Mesendoderm (in vitro differentiated cells): ENCODE results near the gene CYP26A1.
A peak's percentile ranks its signal among the peaks of the same experiment; 100 is the strongest.

Experiments used
- DNase-seq: peaks from one replicate; pipeline ENCODE4 v3.0.0; 2013
- H2AK5ac ChIP-seq: 2 replicates; pipeline ENCODE4 v1.6.1; 2013; ENCODE audit warnings: low read length, inconsistent platforms
- H2BK120ac ChIP-seq: 2 replicates; pipeline ENCODE4 v1.6.1; 2013; ENCODE audit warnings: low read depth, mild to moderate bottlenecking, low read length, moderate library complexity, mixed read lengths
- H2BK15ac ChIP-seq: replicated peaks from 2 replicates; pipeline ENCODE4 v1.6.1; 2013; ENCODE audit warnings: low read depth, mild to moderate bottlenecking, moderate library complexity
- H2BK5ac ChIP-seq: 2 replicates; pipeline ENCODE4 v1.6.1; 2013; ENCODE audit warnings: low read length, inconsistent platforms
- H3K18ac ChIP-seq: 2 replicates; pipeline ENCODE4 v1.6.1; 2013; ENCODE audit warnings: mild to moderate bottlenecking, low read length, mixed read lengths
- H3K23ac ChIP-seq: one replicate; pipeline ENCODE4 v1.6.1; 2013; ENCODE audit warnings: low read length
- H3K27ac ChIP-seq: 2 replicates; pipeline ENCODE4 v1.5.1; 2013; ENCODE audit warnings: low read depth, mild to moderate bottlenecking, inconsistent platforms, low read length, moderate library complexity
- H3K27me3 ChIP-seq: 2 replicates; pipeline ENCODE4 v1.6.1; 2013; ENCODE audit warnings: low read length, control low read depth, mild to moderate bottlenecking, inconsistent platforms; ENCODE audit not compliant: insufficient read depth, poor library complexity
- H3K36me3 ChIP-seq: 2 replicates; pipeline ENCODE4 v1.6.1; 2013; ENCODE audit warnings: low read length, inconsistent platforms; ENCODE audit not compliant: control insufficient read depth, insufficient read depth
- H3K4ac ChIP-seq: one replicate; pipeline ENCODE4 v1.6.1; 2013; ENCODE audit warnings: low read depth, mild to moderate bottlenecking, low read length, moderate library complexity
- H3K4me1 ChIP-seq: 2 replicates; pipeline ENCODE4 v1.6.1; 2013; ENCODE audit warnings: low read depth, low read length, inconsistent platforms; ENCODE audit not compliant: control insufficient read depth
- H3K4me2 ChIP-seq: 2 replicates; pipeline ENCODE4 v1.6.1; 2013; ENCODE audit warnings: low read length
- H3K4me3 ChIP-seq: 2 replicates; pipeline ENCODE4 v1.5.1; 2013; ENCODE audit warnings: mild to moderate bottlenecking, low read length
- H3K56ac ChIP-seq: one replicate; pipeline ENCODE4 v1.6.1; 2013; ENCODE audit warnings: low read length
- H3K79me1 ChIP-seq: 2 replicates; pipeline ENCODE4 v1.6.1; 2013; ENCODE audit warnings: low read length, inconsistent platforms
- H3K79me2 ChIP-seq: 2 replicates; pipeline ENCODE4 v1.6.1; 2013; ENCODE audit warnings: mild to moderate bottlenecking, low read length; ENCODE audit not compliant: control insufficient read depth, insufficient read depth
- H3K9ac ChIP-seq: 2 replicates; pipeline ENCODE4 v1.6.1; 2013; ENCODE audit warnings: low read length, inconsistent platforms
- H4K5ac ChIP-seq: one replicate; pipeline ENCODE4 v1.6.1; 2013; ENCODE audit warnings: low read length
- H4K8ac ChIP-seq: one replicate; pipeline ENCODE4 v1.6.1; 2013; ENCODE audit warnings: low read depth, mild to moderate bottlenecking, control low read depth, low read length, moderate library complexity
- WGBS: extraction: QIAGEN DNeasy Blood & Tissue Kit; methylation state at CpG from one replicate; pipeline ENCODE4 v1.1.7; 2013; ENCODE audit warnings: low lambda C conversion rate, missing lambda C conversion rate; ENCODE audit not compliant: insufficient coverage; ENCODE audit errors: extremely low coverage; 5-methylcytosine and 5-hydroxymethylcytosine counted together

Gene CYP26A1

DNA sequence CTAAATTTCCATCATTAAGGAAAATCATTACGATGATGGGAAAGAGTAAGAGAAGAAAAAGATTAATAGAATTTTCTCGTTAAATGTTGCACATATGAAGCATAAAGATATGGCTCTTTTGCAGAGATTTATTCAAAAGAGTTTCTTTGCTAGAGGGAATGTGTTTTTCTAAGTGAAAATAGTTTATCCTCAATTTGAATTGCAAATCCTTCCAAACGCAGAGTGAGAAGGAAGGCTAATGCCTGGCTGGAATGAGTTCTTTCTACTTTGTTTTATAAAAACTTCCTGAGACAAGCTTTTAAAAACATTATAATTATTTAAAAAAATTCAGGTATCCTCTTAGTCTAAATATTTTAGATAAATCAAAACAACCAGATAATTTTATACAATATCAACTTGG, 14.2 kb downstream of the CYP26A1 start:
- no peak for DNase-seq
- H4K5ac ChIP-seq = no peak overlapping the region
- H3K9ac ChIP-seq = no peak overlapping the region
- H3K27ac ChIP-seq = no peak overlapping the region
- H3K4me2 ChIP-seq = no peak overlapping the region
- no peak overlapping the region for H3K18ac ChIP-seq
- H4K8ac ChIP-seq = no peak overlapping the region
- WGBS = no CpG with 5 or more reads among the region's 3 CpGs
- no peak overlapping the region for H3K56ac ChIP-seq
- no peaks in the 10 kb centered on the region for H3K27me3 ChIP-seq
- H3K36me3 ChIP-seq = no peaks in the 10 kb centered on the region
- H3K79me1 ChIP-seq = no peaks in the 10 kb centered on the region
- H3K4ac ChIP-seq = no peak overlapping the region
- H2BK15ac ChIP-seq = no peak overlapping the region
- no peaks in the 10 kb centered on the region for H3K79me2 ChIP-seq
- no peak overlapping the region for H3K23ac ChIP-seq
- H2BK120ac ChIP-seq = no peak overlapping the region
- H3K4me1 ChIP-seq = peaks cover 4% of the 10 kb centered on the region
- H2BK5ac ChIP-seq = no peak overlapping the region
- no peak overlapping the region for H3K4me3 ChIP-seq
- no peak overlapping the region for H2AK5ac ChIP-seq

DNA sequence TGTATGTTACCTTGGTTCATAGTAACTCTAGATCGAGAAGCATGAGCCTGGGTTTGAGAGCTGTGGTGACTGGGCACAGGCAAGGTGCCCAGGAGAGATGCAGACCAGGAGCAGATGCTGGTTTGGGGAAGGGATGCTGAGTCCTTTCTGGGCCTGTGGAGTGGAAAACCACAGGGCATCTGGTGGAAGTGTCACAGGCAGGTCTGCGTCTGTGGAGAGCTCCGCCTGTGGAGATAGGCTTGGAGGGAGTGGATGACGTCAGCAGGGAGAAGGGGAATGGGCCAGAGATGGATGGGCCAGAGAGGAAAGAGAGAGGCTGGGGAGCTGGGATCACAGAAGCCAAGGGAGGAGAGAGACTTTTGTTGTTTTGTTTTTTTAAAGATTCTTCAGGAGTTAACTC, 14.8 kb downstream of the CYP26A1 start:
- Histone ChIP-seq H3K36me3 (no peaks in the 10 kb centered on the region), H2BK5ac (peak overlapping the region; percentile 78), H3K18ac (peak overlapping the region; percentile 8), H3K4me1 (peaks cover 4% of the 10 kb centered on the region), H3K4ac (no peak overlapping the region), H3K4me2 (no peak overlapping the region), H4K5ac (no peak overlapping the region), H3K23ac (no peak overlapping the region), H3K27me3 (no peaks in the 10 kb centered on the region), H2BK120ac (no peak overlapping the region), H3K79me2 (no peaks in the 10 kb centered on the region), H3K4me3 (no peak overlapping the region), H2BK15ac (no peak overlapping the region), H3K56ac (peak overlapping the region; percentile 59), H3K27ac (no peak overlapping the region), H2AK5ac (peak overlapping the region; percentile 84), H3K9ac (peak overlapping the region; percentile 16), H4K8ac (no peak overlapping the region), H3K79me1 (no peaks in the 10 kb centered on the region)
- WGBS = no CpG with 5 or more reads among the region's 4 CpGs
- no peak for DNase-seq

DNA sequence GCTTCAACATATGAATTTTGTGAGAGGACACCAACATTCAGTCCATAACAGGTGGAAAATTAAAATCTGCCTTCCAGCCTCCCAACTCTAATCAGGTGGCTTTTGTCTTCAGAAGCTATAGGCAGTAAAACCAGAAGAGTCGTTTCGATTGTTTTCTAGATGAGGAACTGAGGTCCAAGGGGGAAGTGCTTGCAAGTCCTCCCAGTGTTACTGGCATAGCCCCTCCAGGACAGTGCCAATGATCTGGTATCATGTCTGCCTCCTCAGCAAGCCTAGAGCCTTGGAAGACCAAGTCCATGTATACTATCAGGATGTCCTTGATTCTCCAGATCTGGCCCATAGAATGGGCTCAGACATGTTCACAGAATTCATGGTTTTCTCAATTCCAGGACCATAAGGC, 16.9 kb downstream of the CYP26A1 start:
- no peaks in the 10 kb centered on the region for H3K79me1 ChIP-seq
- no peaks in the 10 kb centered on the region for H3K36me3 ChIP-seq
- H3K23ac ChIP-seq = no peak overlapping the region
- H2BK120ac ChIP-seq = no peak overlapping the region
- peak overlapping the region; percentile 17 for H3K4ac ChIP-seq
- H3K27ac ChIP-seq = no peak overlapping the region
- no peak overlapping the region for H2BK5ac ChIP-seq
- no peak overlapping the region for H3K9ac ChIP-seq
- no peak overlapping the region for H3K18ac ChIP-seq
- no peak overlapping the region for H4K8ac ChIP-seq
- no peak overlapping the region for H3K4me2 ChIP-seq
- H4K5ac ChIP-seq = no peak overlapping the region
- H2AK5ac ChIP-seq = no peak overlapping the region
- H3K79me2 ChIP-seq = no peaks in the 10 kb centered on the region
- H2BK15ac ChIP-seq = no peak overlapping the region
- no peak overlapping the region for H3K4me3 ChIP-seq
- H3K4me1 ChIP-seq = peaks cover 4% of the 10 kb centered on the region
- no peaks in the 10 kb centered on the region for H3K27me3 ChIP-seq
- no peak for DNase-seq
- WGBS = no CpG with 5 or more reads among the region's 2 CpGs
- H3K56ac ChIP-seq = no peak overlapping the region

DNA sequence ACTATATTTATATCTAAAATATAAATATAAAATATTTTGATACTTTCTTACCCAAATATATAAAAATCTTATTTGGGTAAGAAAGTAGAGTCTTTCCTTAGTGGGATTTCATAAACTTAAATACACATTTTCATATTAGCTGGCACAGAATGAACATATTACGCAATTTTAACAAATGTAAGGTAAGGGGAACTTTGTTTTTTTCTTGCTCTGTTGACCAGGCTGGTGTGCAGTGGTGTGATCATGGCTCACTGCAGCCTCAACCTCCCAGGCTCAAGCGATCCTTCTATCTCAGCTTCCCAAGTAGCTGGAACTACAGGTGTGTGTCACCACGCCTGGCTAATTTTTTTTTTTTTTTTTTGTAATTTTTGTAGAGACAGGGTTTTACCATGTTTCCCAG, 18.3 kb downstream of the CYP26A1 start:
- H3K27me3 ChIP-seq = no peaks in the 10 kb centered on the region
- H4K5ac ChIP-seq = no peak overlapping the region
- no peak overlapping the region for H3K23ac ChIP-seq
- H3K18ac ChIP-seq = no peak overlapping the region
- DNase-seq = no peak
- H3K9ac ChIP-seq = no peak overlapping the region
- no peak overlapping the region for H3K4me3 ChIP-seq
- H3K4me2 ChIP-seq = no peak overlapping the region
- H2AK5ac ChIP-seq = no peak overlapping the region
- no peak overlapping the region for H2BK5ac ChIP-seq
- no peaks in the 10 kb centered on the region for H3K79me2 ChIP-seq
- H3K27ac ChIP-seq = no peak overlapping the region
- H3K56ac ChIP-seq = no peak overlapping the region
- H2BK15ac ChIP-seq = no peak overlapping the region
- H3K79me1 ChIP-seq = no peaks in the 10 kb centered on the region
- H3K4ac ChIP-seq = no peak overlapping the region
- no peak overlapping the region for H4K8ac ChIP-seq
- peaks cover 6% of the 10 kb centered on the region for H3K4me1 ChIP-seq
- no peak overlapping the region for H2BK120ac ChIP-seq
- no CpG with 5 or more reads among the region's 3 CpGs for WGBS
- H3K36me3 ChIP-seq = no peaks in the 10 kb centered on the region

DNA sequence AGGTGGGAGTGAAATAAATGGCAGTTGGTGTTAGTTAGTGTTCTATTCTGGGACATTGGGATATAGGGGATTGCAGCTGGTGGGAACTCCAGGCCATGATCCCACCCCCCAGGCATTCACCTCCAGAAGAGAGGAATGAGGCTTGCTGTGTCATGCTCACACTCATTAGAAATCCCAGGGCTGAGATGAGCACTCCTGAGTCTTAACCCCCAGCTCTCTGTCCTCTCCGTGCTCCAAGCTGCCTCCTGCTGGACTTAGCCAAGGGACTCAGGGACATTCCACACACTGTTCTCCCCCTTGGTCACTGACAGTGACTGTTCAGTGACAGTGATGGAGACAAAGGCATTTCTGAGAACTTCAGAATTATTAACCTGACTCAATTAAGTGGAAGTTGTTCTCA, 21.5 kb downstream of the CYP26A1 start:
- H3K79me2 ChIP-seq = no peaks in the 10 kb centered on the region
- peak overlapping the region; percentile 40 for H3K56ac ChIP-seq
- H4K5ac ChIP-seq = no peak overlapping the region
- H3K23ac ChIP-seq = no peak overlapping the region
- no peaks in the 10 kb centered on the region for H3K27me3 ChIP-seq
- H3K79me1 ChIP-seq = no peaks in the 10 kb centered on the region
- no peak overlapping the region for H3K4ac ChIP-seq
- no peak overlapping the region for H2BK5ac ChIP-seq
- no peak overlapping the region for H2AK5ac ChIP-seq
- no peak overlapping the region for H3K4me2 ChIP-seq
- no peak overlapping the region for H3K4me3 ChIP-seq
- H3K18ac ChIP-seq = peak overlapping the region; percentile 61
- no peak overlapping the region for H2BK120ac ChIP-seq
- DNase-seq = peak; percentile 72
- H2BK15ac ChIP-seq = no peak overlapping the region
- peaks cover 4% of the 10 kb centered on the region for H3K4me1 ChIP-seq
- no peak overlapping the region for H4K8ac ChIP-seq
- no peak overlapping the region for H3K27ac ChIP-seq
- H3K9ac ChIP-seq = no peak overlapping the region
- no CpG with 5 or more reads among the region's 1 CpG for WGBS
- H3K36me3 ChIP-seq = no peaks in the 10 kb centered on the region

DNA sequence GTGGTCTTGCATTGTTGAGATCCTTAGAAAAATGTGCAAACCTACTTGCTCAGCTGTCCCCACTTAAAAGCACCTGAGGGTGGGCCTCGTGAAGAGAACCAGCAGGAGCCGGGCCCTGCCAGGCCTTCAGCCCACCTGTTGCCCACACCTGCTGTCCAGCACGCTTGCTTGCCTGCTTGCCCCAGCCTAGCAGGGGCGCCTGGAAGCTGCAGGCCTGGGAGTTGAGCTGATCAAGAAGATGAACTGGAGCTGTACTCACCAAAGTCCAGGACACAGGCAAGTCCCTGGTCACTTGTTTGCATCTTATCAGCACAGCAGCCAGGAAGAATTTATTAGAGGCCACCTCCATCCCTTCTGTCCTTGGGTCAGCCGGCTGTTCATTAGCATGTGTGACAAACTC, 23.2 kb downstream of the CYP26A1 start:
- WGBS = no CpG with 5 or more reads among the region's 5 CpGs
- no peak for DNase-seq
- no peak overlapping the region for H2AK5ac ChIP-seq
- H3K27me3 ChIP-seq = no peaks in the 10 kb centered on the region
- peak overlapping the region; percentile 33 for H3K18ac ChIP-seq
- no peak overlapping the region for H3K4ac ChIP-seq
- H3K4me3 ChIP-seq = no peak overlapping the region
- H2BK15ac ChIP-seq = no peak overlapping the region
- H3K4me2 ChIP-seq = no peak overlapping the region
- no peak overlapping the region for H4K8ac ChIP-seq
- H3K27ac ChIP-seq = peak overlapping the region; percentile 84
- peak overlapping the region; percentile 20 for H2BK5ac ChIP-seq
- no peak overlapping the region for H4K5ac ChIP-seq
- no peak overlapping the region for H3K56ac ChIP-seq
- H3K36me3 ChIP-seq = no peaks in the 10 kb centered on the region
- H3K9ac ChIP-seq = no peak overlapping the region
- H3K79me2 ChIP-seq = no peaks in the 10 kb centered on the region
- H3K79me1 ChIP-seq = no peaks in the 10 kb centered on the region
- peaks cover 4% of the 10 kb centered on the region for H3K4me1 ChIP-seq
- H3K23ac ChIP-seq = no peak overlapping the region
- H2BK120ac ChIP-seq = peak overlapping the region; percentile 30
